Activated T-cell treated with anti-CD3 and anti-CD28 coated beads, Interleukin-2, amount 50 U/mL, for 4 hours (primary cell): ENCODE data around the gene RHOH. TPM values are rescaled to one million over a fixed set of nuclear protein-coding genes. Genes with fewer than 3 reads are reported as not detected.

Source experiments
- ATAC-seq, 2 donors: fragments of 200-7000 bp; cut with Tn5 transposase; one replicate each; pipeline ENCODE4 v1.10.0; 2021
- DNase-seq: peaks from one replicate; pipeline ENCODE4 v3.0.0-alpha.2; 2020
- H3K27me3 Mint-ChIP-seq: one replicate; pipeline ENCODE4 v1.8.0; 2021; ENCODE audit warnings: low read depth, mixed read lengths
- H3K36me3 Mint-ChIP-seq: one replicate; pipeline ENCODE4 v1.8.0; 2022; ENCODE audit warnings: mixed read lengths; ENCODE audit not compliant: insufficient read depth
- H3K4me1 Mint-ChIP-seq: one replicate; pipeline ENCODE4 v1.8.0; 2021; ENCODE audit warnings: low read depth, mixed read lengths
- H3K4me3 Mint-ChIP-seq: one replicate; pipeline ENCODE4 v1.8.0; 2021; ENCODE audit warnings: mild to moderate bottlenecking, moderate library complexity, mixed read lengths
- H3K9me3 Mint-ChIP-seq: one replicate; pipeline ENCODE4 v1.8.0; 2021; ENCODE audit warnings: mixed read lengths
- total RNA-seq, 3 donors: library from RNA; stranded (reverse); gene quantifications; one replicate each; pipeline ENCODE4 v1.2.1, GENCODE V29; 2021

The RHOH gene
- total RNA-seq, 3 donors from 2014 or later: 164 to 204 (median 170) TPM

DNA sequence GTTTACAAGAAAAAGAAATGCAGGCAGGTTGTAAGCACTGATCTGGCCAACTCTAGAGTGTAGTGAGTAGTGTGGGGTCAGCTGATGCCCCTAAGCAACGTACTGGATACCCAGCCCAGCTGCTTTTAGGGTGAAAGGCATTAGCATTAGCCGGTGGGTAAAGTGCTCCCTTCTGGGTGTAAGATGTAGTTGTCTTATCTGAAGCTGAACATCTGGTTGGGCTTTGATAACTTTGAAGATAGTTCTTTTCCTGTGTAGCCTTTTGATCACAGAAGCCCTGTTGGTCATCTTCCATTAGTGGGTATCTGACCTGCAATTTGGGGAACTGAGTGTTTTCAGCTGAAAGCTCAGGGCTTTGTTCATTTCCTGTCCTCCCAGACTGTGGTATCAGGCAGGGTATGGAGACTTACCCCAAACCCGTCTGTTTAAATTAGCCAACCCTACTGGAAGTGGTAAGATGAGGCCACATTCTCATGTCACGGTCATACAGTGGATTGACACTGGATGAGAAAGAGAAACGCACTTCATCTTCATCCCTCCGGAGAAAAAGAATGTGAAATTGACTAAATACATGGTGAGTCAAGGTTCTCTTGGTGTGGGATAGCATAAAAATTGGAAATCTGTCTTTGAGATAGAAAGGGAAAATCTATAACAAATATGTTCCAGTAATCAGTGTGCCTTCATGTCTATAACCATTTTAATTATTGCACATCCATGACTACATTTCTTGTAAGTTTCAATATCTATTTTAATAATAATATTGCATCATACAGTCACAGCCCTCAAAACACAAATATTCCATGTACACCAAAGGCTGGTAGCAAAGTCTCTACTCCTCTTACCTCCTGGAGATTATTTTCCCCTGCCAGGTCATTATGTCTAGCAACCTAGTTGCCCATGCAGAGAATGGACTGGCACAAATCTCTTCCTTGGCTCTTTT, 8.7 kb downstream of the RHOH start:
- no peaks in the 10 kb centered on the region for H3K9me3 Mint-ChIP-seq
- peaks cover 66% of the 10 kb centered on the region for H3K36me3 Mint-ChIP-seq
- ATAC-seq (peak; percentile 67 to 74), DNase-seq (no peak)
- H3K27me3 Mint-ChIP-seq: no peaks in the 10 kb centered on the region
- H3K4me3 Mint-ChIP-seq: peak overlapping the region; percentile 100
- peaks cover 68% of the 10 kb centered on the region for H3K4me1 Mint-ChIP-seq

DNA sequence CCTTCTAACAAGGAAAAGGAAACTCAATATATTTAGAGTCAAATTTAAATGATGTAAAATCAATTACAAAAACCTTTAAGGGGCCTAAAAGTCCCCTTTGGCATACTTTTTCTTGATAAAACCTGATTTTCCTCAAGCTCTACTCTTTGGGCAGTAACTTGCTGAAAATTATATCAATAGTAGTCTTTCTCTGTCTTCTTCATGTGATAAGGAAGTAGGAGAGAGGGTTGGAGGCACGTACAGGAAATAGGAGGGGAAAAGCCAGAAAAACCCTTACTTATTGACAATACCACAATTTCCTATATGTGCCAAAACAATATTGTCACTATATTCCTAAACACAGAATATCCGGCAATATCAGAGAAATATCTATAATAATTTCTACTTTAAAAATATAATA, 9.6 kb downstream of the RHOH start:
- no peak for ATAC-seq
- H3K27me3 Mint-ChIP-seq: no peaks in the 10 kb centered on the region
- H3K36me3 Mint-ChIP-seq: peaks cover 63% of the 10 kb centered on the region
- DNase-seq: no peak
- peak overlapping the region; percentile 100 for H3K4me3 Mint-ChIP-seq
- peaks cover 73% of the 10 kb centered on the region for H3K4me1 Mint-ChIP-seq
- H3K9me3 Mint-ChIP-seq: no peaks in the 10 kb centered on the region

DNA sequence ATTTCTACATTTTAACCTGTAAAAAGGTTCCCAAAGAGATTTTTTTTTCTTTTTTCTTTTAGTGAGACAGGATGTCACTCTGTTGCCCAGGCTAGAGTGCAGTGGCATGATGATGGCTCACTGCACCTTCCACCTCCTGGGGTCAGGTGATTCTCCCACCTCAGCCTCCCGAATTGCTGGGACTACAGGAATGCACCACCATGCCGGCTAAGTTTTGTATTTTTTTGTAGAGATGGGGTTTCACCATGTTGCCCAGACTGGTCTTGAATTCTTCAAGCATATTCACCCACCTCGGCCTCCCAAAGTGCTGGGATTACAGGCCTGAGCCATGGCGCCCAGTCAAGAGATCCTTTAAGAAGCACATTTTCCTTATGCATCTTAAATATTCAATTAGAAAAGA, 12.6 kb downstream of the RHOH start:
- peaks cover 86% of the 10 kb centered on the region for H3K4me1 Mint-ChIP-seq
- ATAC-seq (no peak), DNase-seq (no peak)
- peak overlapping the region; percentile 75 for H3K4me3 Mint-ChIP-seq
- H3K27me3 Mint-ChIP-seq: no peaks in the 10 kb centered on the region
- H3K9me3 Mint-ChIP-seq: no peaks in the 10 kb centered on the region
- H3K36me3 Mint-ChIP-seq: peaks cover 71% of the 10 kb centered on the region

GRCh38 chr4:40210776-40211175, 13.9 kb downstream of the RHOH start:
- H3K9me3 Mint-ChIP-seq: no peaks in the 10 kb centered on the region
- peaks cover 85% of the 10 kb centered on the region for H3K4me1 Mint-ChIP-seq
- H3K36me3 Mint-ChIP-seq: peaks cover 70% of the 10 kb centered on the region
- peak overlapping the region; percentile 75 for H3K4me3 Mint-ChIP-seq
- DNase-seq (no peak), ATAC-seq (no peak)
- no peaks in the 10 kb centered on the region for H3K27me3 Mint-ChIP-seq

GRCh38 chr4:40211224-40212185, 14.7 kb downstream of the RHOH start:
- DNase-seq (no peak), ATAC-seq (peak in 1 of 2 donors; percentile 8)
- Mint-ChIP-seq H3K36me3 (peaks cover 67% of the 10 kb centered on the region), H3K9me3 (no peaks in the 10 kb centered on the region), H3K27me3 (no peaks in the 10 kb centered on the region), H3K4me1 (peaks cover 85% of the 10 kb centered on the region), H3K4me3 (peak overlapping the region; percentile 60)

DNA sequence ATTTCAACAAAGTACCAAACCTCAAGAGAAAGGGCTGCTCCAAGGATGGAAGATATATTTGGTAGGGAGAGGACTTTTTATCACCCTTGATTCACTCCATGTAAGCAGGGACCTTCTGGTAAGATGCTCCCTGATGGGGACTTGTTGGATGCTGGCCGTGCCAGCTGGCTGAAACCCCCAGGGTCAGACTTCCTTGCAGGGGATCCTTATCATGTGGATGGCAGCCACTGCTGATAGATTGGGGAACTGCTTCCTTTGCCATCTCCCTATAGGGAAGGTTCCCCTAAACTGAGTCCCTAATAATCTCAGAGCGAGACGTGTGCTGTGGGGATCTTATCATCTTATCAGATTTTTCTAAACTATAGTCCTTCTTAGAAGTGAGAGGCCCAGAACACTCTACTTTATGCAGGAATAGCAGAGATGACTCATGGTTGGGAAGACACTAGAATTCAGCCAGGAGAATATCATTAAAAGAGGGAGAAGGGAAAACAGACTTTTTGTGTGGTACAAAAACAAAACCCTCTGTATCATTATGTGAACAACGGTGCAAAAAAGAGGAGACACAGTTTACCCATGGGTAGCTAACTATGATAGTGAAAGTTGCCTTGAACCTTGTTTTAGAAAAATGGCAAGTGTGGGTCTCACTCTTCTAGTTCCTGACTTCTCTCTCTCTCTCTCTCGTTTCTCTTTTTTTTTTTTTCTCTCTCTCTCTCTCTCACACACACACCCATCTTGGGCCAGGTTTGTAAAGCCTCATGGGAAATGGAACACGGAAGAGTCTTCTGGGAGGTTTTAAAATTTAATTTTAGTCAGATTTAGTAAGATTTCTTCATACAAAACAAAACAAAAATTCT, 16.1 kb downstream of the RHOH start:
- peaks cover 75% of the 10 kb centered on the region for H3K36me3 Mint-ChIP-seq
- ATAC-seq (no peak), DNase-seq (no peak)
- no peaks in the 10 kb centered on the region for H3K9me3 Mint-ChIP-seq
- H3K4me1 Mint-ChIP-seq: peaks cover 93% of the 10 kb centered on the region
- H3K4me3 Mint-ChIP-seq: peak overlapping the region; percentile 60
- no peaks in the 10 kb centered on the region for H3K27me3 Mint-ChIP-seq

- Mint-ChIP-seq H3K36me3 (peaks cover 75% of the 10 kb centered on the region), H3K4me3 (peak overlapping the region; percentile 60), H3K27me3 (no peaks in the 10 kb centered on the region), H3K9me3 (no peaks in the 10 kb centered on the region), H3K4me1 (peaks cover 95% of the 10 kb centered on the region)
- DNase-seq: no peak
- ATAC-seq: peak; percentile 39 to 52
Observed at GRCh38 chr4:40214038-40214437, 17.2 kb downstream of the RHOH start.

DNA sequence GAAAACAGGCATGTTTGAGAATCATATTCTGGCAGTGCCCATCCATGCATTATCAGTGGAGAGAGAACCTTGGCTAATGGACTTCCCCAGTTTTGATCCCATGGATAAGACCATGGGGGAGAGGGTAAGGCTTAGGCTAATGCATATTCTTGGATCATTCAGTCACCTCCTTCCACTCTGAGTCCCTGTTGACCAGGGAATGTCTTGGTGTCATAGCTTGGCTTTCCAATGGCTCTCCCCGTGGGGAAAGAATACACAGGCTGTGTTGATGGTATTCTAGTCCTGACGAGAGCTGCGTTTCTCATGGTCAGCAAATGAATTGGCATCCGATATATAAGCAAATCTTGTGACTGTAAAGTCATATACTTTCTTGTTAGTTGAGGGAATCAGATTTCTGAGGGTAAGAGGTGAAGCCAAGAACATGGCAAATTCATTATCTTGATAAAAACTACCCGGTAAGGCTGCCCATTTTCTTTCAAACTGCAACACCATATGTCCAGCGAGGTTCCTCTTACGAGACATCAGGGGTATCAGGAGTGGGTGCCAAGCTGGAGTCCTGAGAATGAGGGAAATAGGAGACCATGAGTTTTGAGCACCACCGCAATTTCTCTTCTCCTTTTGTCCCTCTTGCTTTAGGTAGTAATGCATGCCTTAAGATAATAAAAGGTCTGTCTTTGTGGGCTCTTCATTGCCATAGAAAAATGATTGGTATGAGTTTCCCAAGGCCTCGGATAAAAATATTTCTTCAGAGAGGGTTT, 18.0 kb downstream of the RHOH start:
- H3K27me3 Mint-ChIP-seq: no peaks in the 10 kb centered on the region
- ATAC-seq: no peak
- H3K4me3 Mint-ChIP-seq: peak overlapping the region; percentile 60

GRCh38 chr4:40216622-40217366, 20.0 kb downstream of the RHOH start:
- peak; percentile 20 to 35 for ATAC-seq
- H3K36me3 Mint-ChIP-seq: peaks cover 65% of the 10 kb centered on the region
- DNase-seq: no peak
- peaks cover 96% of the 10 kb centered on the region for H3K4me1 Mint-ChIP-seq
- peak overlapping the region; percentile 55 for H3K4me3 Mint-ChIP-seq
- no peaks in the 10 kb centered on the region for H3K9me3 Mint-ChIP-seq
- no peaks in the 10 kb centered on the region for H3K27me3 Mint-ChIP-seq

More for the DNA sequence above, 18.0 kb downstream of the RHOH start:
- Mint-ChIP-seq H3K4me1 (peaks cover 96% of the 10 kb centered on the region), H3K9me3 (no peaks in the 10 kb centered on the region), H3K36me3 (peaks cover 76% of the 10 kb centered on the region)
- DNase-seq: no peak

DNA sequence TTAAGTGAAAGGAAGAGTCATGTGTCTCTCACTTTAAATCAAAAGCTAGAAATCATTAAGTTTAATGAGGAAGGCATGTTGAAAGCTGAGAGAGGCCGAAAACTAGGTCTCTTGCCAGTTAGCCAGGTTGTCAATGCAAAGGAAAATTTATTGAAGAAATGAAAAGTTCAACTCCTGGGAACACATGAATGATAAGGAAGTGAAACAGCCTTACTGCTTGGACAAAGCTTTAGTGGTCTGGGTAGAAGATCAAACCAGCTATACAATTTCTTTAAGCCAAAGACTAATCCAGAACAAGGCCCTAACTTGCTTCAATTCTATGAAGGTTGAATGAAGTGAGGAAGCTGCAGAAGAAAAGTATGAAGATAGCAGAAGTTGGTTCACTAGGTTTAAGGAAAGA, 24.9 kb downstream of the RHOH start:
- peak overlapping the region; percentile 60 for H3K4me3 Mint-ChIP-seq
- peaks cover 64% of the 10 kb centered on the region for H3K36me3 Mint-ChIP-seq
- H3K9me3 Mint-ChIP-seq: no peaks in the 10 kb centered on the region
- DNase-seq: no peak
- H3K27me3 Mint-ChIP-seq: no peaks in the 10 kb centered on the region
- no peak for ATAC-seq
- peaks cover 90% of the 10 kb centered on the region for H3K4me1 Mint-ChIP-seq

GRCh38 chr4:40223343-40223742, 26.5 kb downstream of the RHOH start:
- H3K9me3 Mint-ChIP-seq: no peaks in the 10 kb centered on the region
- ATAC-seq (no peak), DNase-seq (no peak)
- peaks cover 87% of the 10 kb centered on the region for H3K4me1 Mint-ChIP-seq
- H3K4me3 Mint-ChIP-seq: no peak overlapping the region
- H3K27me3 Mint-ChIP-seq: no peaks in the 10 kb centered on the region
- peaks cover 52% of the 10 kb centered on the region for H3K36me3 Mint-ChIP-seq

DNA sequence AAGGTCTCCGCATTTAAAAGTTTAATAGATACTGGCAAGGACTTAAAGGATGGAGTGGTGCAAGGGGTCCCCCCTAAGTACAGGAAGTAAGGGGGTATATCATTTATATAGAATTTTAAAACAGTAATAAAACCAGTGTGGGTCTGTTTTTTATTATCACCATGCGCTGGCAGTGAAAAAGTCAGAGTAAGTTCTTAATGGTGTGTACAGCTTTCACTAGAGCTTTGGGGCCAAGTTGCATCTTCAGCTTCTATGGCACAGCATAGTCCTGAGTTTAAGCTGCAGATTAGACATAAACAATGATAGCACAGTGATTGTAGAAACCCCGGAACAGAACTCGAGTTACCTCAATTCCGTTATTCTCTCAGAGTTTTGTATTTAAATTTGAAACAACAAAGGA, 27.6 kb downstream of the RHOH start:
- H3K36me3 Mint-ChIP-seq: peaks cover 53% of the 10 kb centered on the region
- no peak for ATAC-seq
- H3K4me1 Mint-ChIP-seq: peaks cover 88% of the 10 kb centered on the region

More for the DNA sequence above, 27.6 kb downstream of the RHOH start:
- peak overlapping the region; percentile 45 for H3K4me3 Mint-ChIP-seq
- no peaks in the 10 kb centered on the region for H3K27me3 Mint-ChIP-seq
- H3K9me3 Mint-ChIP-seq: no peaks in the 10 kb centered on the region
- DNase-seq: no peak
